HepG2 (cell line): ENCODE data around the gene FERMT2. TPM values are rescaled to one million over a fixed set of nuclear protein-coding genes. Genes with fewer than 3 reads are reported as not detected.

ENCODE experiments used
- AHR ChIP-seq: IDR thresholded peaks from 2 replicates; pipeline ENCODE4 v1.6.1; 2018; ENCODE audit warnings: missing genetic modification reagents, missing compliant biosample characterization
- BORCS8-MEF2B ChIP-seq: sonication (generic); formaldehyde crosslinking; IDR thresholded peaks from 2 replicates; pipeline ENCODE4 v1.8.0; 2022; ENCODE audit warnings: mild to moderate bottlenecking, missing genetic modification reagents
- E2F2 ChIP-seq: sonication (generic); formaldehyde crosslinking; IDR thresholded peaks from 2 replicates; pipeline ENCODE4 v1.4.0; 2020; ENCODE audit warnings: missing genetic modification reagents, borderline replicate concordance
- HMGXB3 ChIP-seq: sonication (generic); formaldehyde crosslinking; IDR thresholded peaks from 2 replicates; pipeline ENCODE4 v1.4.0; 2020; ENCODE audit warnings: missing genetic modification reagents, borderline replicate concordance
- HNF1A ChIP-seq, 2 experiments: sonication (generic) in 1 of 2; formaldehyde crosslinking in 1 of 2; IDR thresholded peaks; 2 replicates each; pipeline versions ENCODE4 v1.4.0 to v1.6.1; 2016 to 2020; ENCODE audit warnings: borderline replicate concordance in 1 of 2, low read depth in 1 of 2, mild to moderate bottlenecking in 1 of 2, missing genetic modification reagents in 1 of 2
- HOXA3 ChIP-seq: sonication (generic); formaldehyde crosslinking; IDR thresholded peaks from 2 replicates; pipeline ENCODE4 v1.5.0; 2020; ENCODE audit warnings: missing genetic modification reagents
- RBM39 ChIP-seq: fragments of 200-400 bp; formaldehyde crosslinking; IDR thresholded peaks from one replicate; pipeline ENCODE4 v1.6.1; 2018; ENCODE audit warnings: antibody characterized with exemption, mild to moderate bottlenecking, low read depth, low read length; ENCODE audit not compliant: poor library complexity, severe bottlenecking
- SNRNP70 ChIP-seq: fragments of 200-400 bp; formaldehyde crosslinking; IDR thresholded peaks from 2 replicates; pipeline ENCODE4 v1.6.1; 2017; ENCODE audit warnings: mild to moderate bottlenecking, low read depth, low read length, moderate library complexity
- SOX5 ChIP-seq: IDR thresholded peaks from 2 replicates; pipeline ENCODE4 v1.6.1; 2016; ENCODE audit warnings: borderline replicate concordance
- TRIM24 ChIP-seq: sonication (generic); formaldehyde crosslinking; IDR thresholded peaks from 2 replicates; pipeline ENCODE4 v1.8.0; 2022; ENCODE audit warnings: mild to moderate bottlenecking, missing genetic modification reagents
- ZBTB39 ChIP-seq: sonication (generic); formaldehyde crosslinking; IDR thresholded peaks from 2 replicates; pipeline ENCODE4 v1.5.0; 2020; ENCODE audit warnings: missing genetic modification reagents
- ZNF557 ChIP-seq: sonication (generic); formaldehyde crosslinking; IDR thresholded peaks from 2 replicates; pipeline ENCODE4 v1.4.0; 2020; ENCODE audit warnings: missing genetic modification reagents
- ZNF589 ChIP-seq: sonication (generic); formaldehyde crosslinking; conservative IDR thresholded peaks from 2 replicates; pipeline ENCODE4 v1.8.0; 2022; ENCODE audit warnings: mild to moderate bottlenecking, moderate library complexity, missing genetic modification reagents
- ZNF891 ChIP-seq: sonication (generic); formaldehyde crosslinking; IDR thresholded peaks from 2 replicates; pipeline ENCODE4 v1.5.0; 2020; ENCODE audit warnings: mild to moderate bottlenecking, missing genetic modification reagents
- polyA plus RNA-seq, 8 experiments: library from polyadenylated mRNA; depleted of rRNA in 3 of 8; stranded (reverse) in 7 of 8; unstranded in 1 of 8; fragments of >200 nt; fragmentation: Illumina TruSeq in 4 of 8; extraction: Trizol in 4 of 8; gene quantifications; 2 replicates each; pipeline versions ENCODE4 v1.2.1 to v1.2.3, GENCODE V29; 2011 to 2016; ENCODE audit warnings: low read depth in 4 of 8, missing spikeins in 1 of 8, mixed read lengths in 1 of 8; ENCODE audit not compliant: insufficient read depth in 1 of 8
- total RNA-seq, 5 experiments: library from RNA; depleted of rRNA; stranded (reverse); fragments of >200 nt; fragmentation: Illumina TruSeq; extraction: Trizol; gene quantifications; 2 replicates each; pipeline ENCODE4 v1.2.3, GENCODE V29; 2016; ENCODE audit warnings: low read depth in 1 of 5

FERMT2 gene
- total and polyA plus RNA-seq, 2 of the 13 experiments (the other 11 are each of a cell fraction or from before 2014, with no cell fraction given) = 36.2 to 60.4 TPM

- no peak for TF ChIP-seq HNF1A (IDR thresholded peaks at IDR 0.05; ENCODE audit: low read depth)
- TF ChIP-seq HNF1A (CRISPR knock-in tag; IDR thresholded peaks at IDR 0.05; ENCODE audit: borderline replicate concordance) = no peak
- TF ChIP-seq TRIM24 (CRISPR knock-in tag) = no peak
- TF ChIP-seq SOX5 = peak; percentile 37; the same call in 1 of the 2 replicates
- TF ChIP-seq ZNF891 (CRISPR knock-in tag) = no peak
- TF ChIP-seq ZNF589 (CRISPR knock-in tag) = no peak
- no peak for TF ChIP-seq HMGXB3 (CRISPR knock-in tag)
- no peak for TF ChIP-seq AHR
- no peak for TF ChIP-seq HOXA3 (CRISPR knock-in tag)
- no peak for TF ChIP-seq ZNF557 (CRISPR knock-in tag)
- no peak for TF ChIP-seq SNRNP70
- TF ChIP-seq RBM39 = no peak
- TF ChIP-seq E2F2 = no peak
- TF ChIP-seq BORCS8-MEF2B (CRISPR knock-in tag) = no peak
- TF ChIP-seq ZBTB39 (CRISPR knock-in tag) = no peak
These were observed 106.4 kb downstream of the FERMT2 start (continued) for GRCh38 chr14:52844262-52845060.
